Neural cell (in vitro differentiated cells): ENCODE results near the gene HDAC9. TPM values are rescaled to one million over a fixed set of nuclear protein-coding genes. Genes with fewer than 3 reads are reported as not detected.

Experiments used
- H2AFZ ChIP-seq: fragments of 200-600, 300-800 bp; sonication (generic), shearing (Covaris generic); 2 replicates; pipeline ENCODE4 v1.6.0; 2014; ENCODE audit warnings: low read depth, mild to moderate bottlenecking, antibody characterized with exemption, low read length, moderate library complexity
- H3F3A ChIP-seq: fragments of 200-600 bp; shearing (Covaris generic); 2 replicates; pipeline ENCODE4 v1.6.1; 2016; ENCODE audit warnings: mild to moderate bottlenecking, moderate library complexity, mixed read lengths, antibody characterized with exemption, low read length; ENCODE audit not compliant: insufficient read depth, poor library complexity, severe bottlenecking
- H3K27ac ChIP-seq: fragments of 200-600, 300-800 bp; sonication (generic), shearing (Covaris generic); 2 replicates; pipeline ENCODE4 v1.5.1; 2014; ENCODE audit warnings: mild to moderate bottlenecking, low read length, moderate library complexity
- H3K27me3 ChIP-seq: fragments of 300-800, 200-600 bp; sonication (generic), shearing (Covaris generic); 2 replicates; pipeline ENCODE4 v1.6.0; 2014; ENCODE audit warnings: mild to moderate bottlenecking, low read depth, low read length, moderate library complexity; ENCODE audit not compliant: insufficient read depth
- H3K36me3 ChIP-seq: fragments of 300-800, 200-600 bp; sonication (generic), shearing (Covaris generic); 2 replicates; pipeline ENCODE4 v1.5.1; 2014; ENCODE audit warnings: mild to moderate bottlenecking, antibody characterized with exemption, low read length, moderate library complexity; ENCODE audit not compliant: insufficient read depth
- H3K4me2 ChIP-seq: fragments of 300-800, 200-600 bp; sonication (generic), shearing (Covaris generic); 2 replicates; pipeline ENCODE4 v1.6.0; 2014; ENCODE audit warnings: mild to moderate bottlenecking, low read length
- H3K4me3 ChIP-seq: fragments of 300-800, 200-600 bp; sonication (generic), shearing (Covaris generic); 2 replicates; pipeline ENCODE4 v1.5.1; 2014; ENCODE audit warnings: mild to moderate bottlenecking, low read length, moderate library complexity
- H3K79me2 ChIP-seq: fragments of 200-600 bp; shearing (Covaris generic); replicated peaks from 2 replicates; pipeline ENCODE4 v1.6.0; 2014; ENCODE audit warnings: mild to moderate bottlenecking, low read length, moderate library complexity; ENCODE audit not compliant: insufficient read depth
- H3K9ac ChIP-seq: fragments of 300-800, 200-600 bp; sonication (generic), shearing (Covaris generic); 2 replicates; pipeline ENCODE4 v1.6.1; 2016; ENCODE audit warnings: mild to moderate bottlenecking, low read length, mixed read lengths
- H3K9me2 ChIP-seq: fragments of 200-600 bp; shearing (Covaris generic); 2 replicates; pipeline ENCODE4 v1.6.1; 2016; ENCODE audit warnings: mild to moderate bottlenecking, low read length, mixed read lengths; ENCODE audit not compliant: insufficient read depth
- H3K9me3 ChIP-seq: fragments of 200-600, 300-800 bp; sonication (generic), shearing (Covaris generic); 2 replicates; pipeline ENCODE4 v1.6.1; 2016; ENCODE audit warnings: mild to moderate bottlenecking, mixed run types, low read length, moderate library complexity, mixed read lengths
- H4K20me1 ChIP-seq: fragments of 200-600 bp; shearing (Covaris generic); 2 replicates; pipeline ENCODE4 v1.6.1; 2016; ENCODE audit warnings: mild to moderate bottlenecking, mixed run types; ENCODE audit not compliant: insufficient read depth
- EP300 ChIP-seq: fragments of 450-650 bp; conservative IDR thresholded peaks from 2 replicates; pipeline ENCODE4 v1.6.1; 2014; ENCODE audit warnings: antibody characterized with exemption, mild to moderate bottlenecking, moderate library complexity; ENCODE audit not compliant: poor library complexity, severe bottlenecking
- EZH2 ChIP-seq: fragments of 200-600, 300-800 bp; shearing (Covaris generic), sonication (generic); IDR thresholded peaks from 2 replicates; pipeline ENCODE4 v1.6.1; 2014; ENCODE audit warnings: antibody characterized with exemption, low read length, borderline replicate concordance, mild to moderate bottlenecking; ENCODE audit not compliant: insufficient read depth, poor library complexity, severe bottlenecking
- MXI1 ChIP-seq: fragments of 450-650 bp; conservative IDR thresholded peaks from 2 replicates; pipeline ENCODE4 v1.6.1; 2014; ENCODE audit warnings: antibody characterized with exemption, mild to moderate bottlenecking; ENCODE audit not compliant: poor library complexity, severe bottlenecking
- POLR2AphosphoS5 ChIP-seq: IDR thresholded peaks from 2 replicates; pipeline ENCODE4 v1.6.1; 2012
- RAD21 ChIP-seq: fragments of 450-650 bp; conservative IDR thresholded peaks from 2 replicates; pipeline ENCODE4 v1.6.1; 2014; ENCODE audit warnings: antibody characterized with exemption, mild to moderate bottlenecking, moderate library complexity
- SMC3 ChIP-seq: fragments of 450-650 bp; conservative IDR thresholded peaks from 2 replicates; pipeline ENCODE4 v1.6.1; 2014; ENCODE audit warnings: antibody characterized with exemption, mild to moderate bottlenecking, moderate library complexity; ENCODE audit not compliant: poor library complexity
- TAF1 ChIP-seq: IDR thresholded peaks from 2 replicates; pipeline ENCODE4 v1.6.1; 2012; ENCODE audit warnings: low read depth
- polyA plus RNA-seq: library from polyadenylated mRNA; depleted of rRNA; stranded (reverse); fragments of >200 nt; gene quantifications from 2 replicates; pipeline ENCODE4 v1.2.3, GENCODE V29; 2014
- TF ChIP-seq, protein P1 (sequence below): fragments of 450-650 bp; IDR thresholded peaks from 2 replicates; pipeline ENCODE4 v1.5.1; 2014; ENCODE audit warnings: antibody characterized with exemption, mild to moderate bottlenecking, moderate library complexity; ENCODE audit not compliant: poor library complexity, severe bottlenecking
- TF ChIP-seq, protein P2 (sequence below): IDR thresholded peaks from 2 replicates; pipeline ENCODE4 v1.6.1; 2012; ENCODE audit warnings: borderline replicate concordance

The HDAC9 gene
- polyA plus RNA-seq, 1 donor from 2014 or later = 15.9 TPM

DNA sequence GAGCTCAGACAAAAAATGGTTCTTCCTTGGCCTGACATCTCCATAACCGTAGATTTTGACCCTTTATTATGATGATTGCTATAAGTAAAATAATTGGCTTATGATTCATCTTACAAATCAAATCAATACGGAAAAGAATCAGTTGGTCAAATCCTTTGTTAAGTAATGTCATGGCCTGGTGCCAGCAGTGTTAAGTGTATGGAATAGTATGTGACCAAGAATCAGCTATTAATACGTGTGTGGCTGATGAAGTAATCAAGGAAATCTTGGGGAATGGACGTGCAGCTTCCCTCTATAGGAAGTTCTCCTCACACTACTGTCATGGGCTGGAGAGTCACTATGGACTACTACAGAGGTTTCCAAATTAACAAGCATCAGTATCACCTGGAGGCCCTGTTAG is 391.3 kb downstream of the HDAC9 start:
- Histone ChIP-seq H3K27me3 (no peaks in the 10 kb centered on the region), H3K36me3 (no peaks in the 10 kb centered on the region), H3K27ac (no peak overlapping the region), H3F3A (no peaks in the 10 kb centered on the region), H3K4me3 (no peak overlapping the region), H3K9ac (no peak overlapping the region), H3K9me3 (no peaks in the 10 kb centered on the region), H3K79me2 (no peaks in the 10 kb centered on the region), H3K4me2 (no peak overlapping the region), H3K9me2 (no peaks in the 10 kb centered on the region), H4K20me1 (no peaks in the 10 kb centered on the region), H2AFZ (no peak overlapping the region)
- no peak for TF ChIP-seq SMC3
- TF ChIP-seq, protein P1, sequence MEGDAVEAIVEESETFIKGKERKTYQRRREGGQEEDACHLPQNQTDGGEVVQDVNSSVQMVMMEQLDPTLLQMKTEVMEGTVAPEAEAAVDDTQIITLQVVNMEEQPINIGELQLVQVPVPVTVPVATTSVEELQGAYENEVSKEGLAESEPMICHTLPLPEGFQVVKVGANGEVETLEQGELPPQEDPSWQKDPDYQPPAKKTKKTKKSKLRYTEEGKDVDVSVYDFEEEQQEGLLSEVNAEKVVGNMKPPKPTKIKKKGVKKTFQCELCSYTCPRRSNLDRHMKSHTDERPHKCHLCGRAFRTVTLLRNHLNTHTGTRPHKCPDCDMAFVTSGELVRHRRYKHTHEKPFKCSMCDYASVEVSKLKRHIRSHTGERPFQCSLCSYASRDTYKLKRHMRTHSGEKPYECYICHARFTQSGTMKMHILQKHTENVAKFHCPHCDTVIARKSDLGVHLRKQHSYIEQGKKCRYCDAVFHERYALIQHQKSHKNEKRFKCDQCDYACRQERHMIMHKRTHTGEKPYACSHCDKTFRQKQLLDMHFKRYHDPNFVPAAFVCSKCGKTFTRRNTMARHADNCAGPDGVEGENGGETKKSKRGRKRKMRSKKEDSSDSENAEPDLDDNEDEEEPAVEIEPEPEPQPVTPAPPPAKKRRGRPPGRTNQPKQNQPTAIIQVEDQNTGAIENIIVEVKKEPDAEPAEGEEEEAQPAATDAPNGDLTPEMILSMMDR = no peak
- TF ChIP-seq EP300 = no peak
- TF ChIP-seq TAF1 = no peak
- no peak for TF ChIP-seq POLR2AphosphoS5
- TF ChIP-seq EZH2 = no peak
- TF ChIP-seq, protein P2, sequence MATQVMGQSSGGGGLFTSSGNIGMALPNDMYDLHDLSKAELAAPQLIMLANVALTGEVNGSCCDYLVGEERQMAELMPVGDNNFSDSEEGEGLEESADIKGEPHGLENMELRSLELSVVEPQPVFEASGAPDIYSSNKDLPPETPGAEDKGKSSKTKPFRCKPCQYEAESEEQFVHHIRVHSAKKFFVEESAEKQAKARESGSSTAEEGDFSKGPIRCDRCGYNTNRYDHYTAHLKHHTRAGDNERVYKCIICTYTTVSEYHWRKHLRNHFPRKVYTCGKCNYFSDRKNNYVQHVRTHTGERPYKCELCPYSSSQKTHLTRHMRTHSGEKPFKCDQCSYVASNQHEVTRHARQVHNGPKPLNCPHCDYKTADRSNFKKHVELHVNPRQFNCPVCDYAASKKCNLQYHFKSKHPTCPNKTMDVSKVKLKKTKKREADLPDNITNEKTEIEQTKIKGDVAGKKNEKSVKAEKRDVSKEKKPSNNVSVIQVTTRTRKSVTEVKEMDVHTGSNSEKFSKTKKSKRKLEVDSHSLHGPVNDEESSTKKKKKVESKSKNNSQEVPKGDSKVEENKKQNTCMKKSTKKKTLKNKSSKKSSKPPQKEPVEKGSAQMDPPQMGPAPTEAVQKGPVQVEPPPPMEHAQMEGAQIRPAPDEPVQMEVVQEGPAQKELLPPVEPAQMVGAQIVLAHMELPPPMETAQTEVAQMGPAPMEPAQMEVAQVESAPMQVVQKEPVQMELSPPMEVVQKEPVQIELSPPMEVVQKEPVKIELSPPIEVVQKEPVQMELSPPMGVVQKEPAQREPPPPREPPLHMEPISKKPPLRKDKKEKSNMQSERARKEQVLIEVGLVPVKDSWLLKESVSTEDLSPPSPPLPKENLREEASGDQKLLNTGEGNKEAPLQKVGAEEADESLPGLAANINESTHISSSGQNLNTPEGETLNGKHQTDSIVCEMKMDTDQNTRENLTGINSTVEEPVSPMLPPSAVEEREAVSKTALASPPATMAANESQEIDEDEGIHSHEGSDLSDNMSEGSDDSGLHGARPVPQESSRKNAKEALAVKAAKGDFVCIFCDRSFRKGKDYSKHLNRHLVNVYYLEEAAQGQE = no peak
- no peak for TF ChIP-seq RAD21
- no peak for TF ChIP-seq MXI1

DNA sequence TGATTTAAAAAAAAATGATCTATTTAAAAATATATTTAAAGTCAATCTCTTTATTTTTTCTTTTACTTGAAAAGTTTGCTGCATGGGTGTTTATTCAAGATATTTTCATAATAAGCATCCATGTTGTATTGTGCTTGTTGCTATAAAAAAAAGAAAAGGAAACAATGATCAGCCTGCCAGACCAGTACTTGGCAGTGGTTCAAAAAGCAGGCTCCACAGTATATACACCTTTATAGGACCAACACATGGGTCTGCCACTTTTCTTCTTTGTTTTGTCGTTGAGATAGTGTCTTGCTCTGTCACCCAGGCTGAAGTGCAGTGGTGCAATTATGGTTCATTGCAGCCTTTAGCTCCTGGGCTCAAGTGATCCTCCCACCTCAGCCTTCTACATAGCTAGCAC is 393.9 kb downstream of the HDAC9 start:
- TF ChIP-seq, protein P2 = no peak
- TF ChIP-seq RAD21 (no peak), EZH2 (no peak)
- Histone ChIP-seq H3K27me3 (no peaks in the 10 kb centered on the region), H3K36me3 (no peaks in the 10 kb centered on the region), H3K9ac (no peak overlapping the region), H3K9me2 (no peaks in the 10 kb centered on the region), H3K4me2 (no peak overlapping the region), H3K27ac (no peak overlapping the region), H3K79me2 (no peaks in the 10 kb centered on the region), H4K20me1 (no peaks in the 10 kb centered on the region), H3K4me3 (no peak overlapping the region), H3F3A (no peaks in the 10 kb centered on the region), H2AFZ (no peak overlapping the region), H3K9me3 (no peaks in the 10 kb centered on the region)
